Measurements from ENCODE around the gene ZNF273.
A peak's percentile ranks its signal among the peaks of the same experiment; 100 is the strongest.
"Not testable (repeated sequence)": the region's sequence is repeated elsewhere in the genome, so short reads cannot be mapped to it uniquely, and the experiment has no call there.

The ZNF273 gene

GRCh38 chr7:64947252-64948000, 44.4 kb downstream of the ZNF273 start:
- DNase-seq = no peak

- not testable (repeated sequence) for DNase-seq
Measured at GRCh38 chr7:64948774-64949173, 45.7 kb downstream of the ZNF273 start.

- DNase-seq = not testable (repeated sequence)
Measured at GRCh38 chr7:64950673-64951072, 47.6 kb downstream of the ZNF273 start.

- DNase-seq = peak; percentile 54
Measured at GRCh38 chr7:64951250-64951848, 48.3 kb downstream of the ZNF273 start.

GRCh38 chr7:64959072-64959747, 56.1 kb downstream of the ZNF273 start:
- DNase-seq = no peak

- no peak for DNase-seq
Measured at GRCh38 chr7:64965594-64965993, 62.5 kb downstream of the ZNF273 start.

GRCh38 chr7:64978497-64979203, 75.6 kb downstream of the ZNF273 start:
- no peak for DNase-seq

Measured in inflammatory macrophage treated with lipopolysaccharide for 4 hours (primary cell).